HEK293T (cell line): ENCODE data around the gene MUC12.

Source experiments
- CTCF ChIA-PET: fragments of 350-600 bp; formaldehyde crosslinking; extraction: SDS; loops from one replicate; lab custom pipeline; 2021; ENCODE audit warnings: antibody characterized with exemption, inconsistent platforms; lab: Yijun Ruan, JAX
- POLR2A ChIA-PET: fragments of 350-600 bp; formaldehyde crosslinking; extraction: SDS; loops from one replicate; lab custom pipeline; 2020; ENCODE audit warnings: antibody characterized with exemption, inconsistent platforms; lab: Yijun Ruan, JAX
- DNase-seq: peaks from one replicate; pipeline ENCODE4 v3.0.0; 2012; ENCODE audit warnings: mixed read lengths; ENCODE audit errors: extremely low spot score
- ARNT ChIP-seq: fragments of 450-650 bp; IDR thresholded peaks from 2 replicates; pipeline ENCODE4 v1.6.1; 2017; ENCODE audit warnings: mild to moderate bottlenecking
- BHLHE40 ChIP-seq: fragments of 450-650 bp; IDR thresholded peaks from 2 replicates; pipeline ENCODE4 v1.6.1; 2016; ENCODE audit warnings: mild to moderate bottlenecking, moderate library complexity, borderline replicate concordance
- CTBP1 ChIP-seq: fragments of 450-650 bp; IDR thresholded peaks from 2 replicates; pipeline ENCODE4 v1.6.1; 2016; ENCODE audit warnings: borderline replicate concordance
- ELF4 ChIP-seq: fragments of 450-650 bp; IDR thresholded peaks from 2 replicates; pipeline ENCODE4 v1.6.1; 2017; ENCODE audit warnings: antibody characterized with exemption
- FOXA1 ChIP-seq: fragments of 450-650 bp; IDR thresholded peaks from 2 replicates; pipeline ENCODE4 v1.6.1; 2016; ENCODE audit warnings: mild to moderate bottlenecking
- FOXK2 ChIP-seq: fragments of 450-650 bp; IDR thresholded peaks from 2 replicates; pipeline ENCODE4 v1.6.1; 2016; ENCODE audit warnings: mild to moderate bottlenecking
- FOXM1 ChIP-seq: fragments of 450-650 bp; IDR thresholded peaks from 2 replicates; pipeline ENCODE4 v1.6.1; 2017; ENCODE audit warnings: mild to moderate bottlenecking, borderline replicate concordance
- HDGF ChIP-seq: fragments of 450-650 bp; IDR thresholded peaks from 2 replicates; pipeline ENCODE4 v1.6.1; 2017; ENCODE audit warnings: antibody characterized with exemption, borderline replicate concordance
- L3MBTL2 ChIP-seq: fragments of 450-650 bp; conservative IDR thresholded peaks from 2 replicates; pipeline ENCODE4 v1.6.1; 2016; ENCODE audit warnings: mild to moderate bottlenecking
- LEF1 ChIP-seq: fragments of 450-650 bp; IDR thresholded peaks from 2 replicates; pipeline ENCODE4 v1.6.1; 2017; ENCODE audit warnings: mild to moderate bottlenecking, borderline replicate concordance
- NFRKB ChIP-seq: fragments of 450-650 bp; IDR thresholded peaks from 2 replicates; pipeline ENCODE4 v1.6.1; 2016; ENCODE audit warnings: mild to moderate bottlenecking, moderate library complexity
- PKNOX1 ChIP-seq: fragments of 450-650 bp; IDR thresholded peaks from 2 replicates; pipeline ENCODE4 v1.6.1; 2016
- SP1 ChIP-seq: fragments of 450-650 bp; IDR thresholded peaks from 2 replicates; pipeline ENCODE4 v1.6.1; 2017
- SUZ12 ChIP-seq: fragments of 450-650 bp; IDR thresholded peaks from 2 replicates; pipeline ENCODE4 v1.6.1; 2016; ENCODE audit warnings: mild to moderate bottlenecking
- TARDBP ChIP-seq: fragments of 450-650 bp; IDR thresholded peaks from 2 replicates; pipeline ENCODE4 v1.6.1; 2016
- ZNF384 ChIP-seq: fragments of 450-650 bp; IDR thresholded peaks from 2 replicates; pipeline ENCODE4 v1.6.1; 2016

The MUC12 gene

GRCh38 chr7:100966542-100967291 lies 2.6 kb upstream of the MUC12 start:
- no peak for DNase-seq
- ChIA-PET CTCF (interaction anchor here (0.7 to 1.3 kb wide), 3 partner anchors 8 to 87 kb away, joined by 3 to 4 read pairs (median 4); no protein-coding TSS in a partner anchor), POLR2A (no interaction called here)
- TF ChIP-seq L3MBTL2 (no peak), FOXM1 (no peak), ELF4 (no peak), ARNT (no peak)

DNA sequence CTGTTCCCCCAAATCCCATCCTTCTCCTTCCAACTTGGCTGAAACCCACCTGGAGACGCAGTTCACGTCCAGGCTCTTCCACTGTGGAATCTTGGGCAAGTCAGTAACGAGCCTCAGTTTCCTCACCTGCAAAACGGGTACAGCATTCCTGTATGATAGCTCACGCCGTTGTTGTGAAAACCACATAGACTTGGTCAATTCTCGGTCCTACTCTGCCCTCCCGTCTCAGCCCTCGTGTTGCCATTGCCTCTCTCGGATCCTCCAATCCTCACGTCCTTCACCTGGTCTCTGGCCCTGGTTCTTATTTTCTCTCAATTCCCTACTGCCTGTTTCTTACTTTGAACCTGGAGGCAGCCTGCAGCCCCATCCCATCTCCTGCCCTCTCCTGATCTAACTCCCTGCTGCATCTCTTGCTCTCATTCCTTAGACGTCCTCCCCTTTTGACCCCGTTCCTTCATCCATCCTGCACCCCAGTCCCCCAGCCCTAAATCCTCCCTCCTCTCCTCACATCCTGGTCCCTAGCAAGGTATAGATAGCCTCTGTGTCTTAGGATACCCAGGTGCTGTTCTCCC lies 2.0 kb upstream of the MUC12 start:
- TF ChIP-seq LEF1 = no peak
- TF ChIP-seq FOXA1 = no peak
- no peak for TF ChIP-seq HDGF
- no peak for TF ChIP-seq CTBP1
- TF ChIP-seq PKNOX1 = no peak
- TF ChIP-seq ELF4 = no peak
- no peak for TF ChIP-seq L3MBTL2
- no peak for TF ChIP-seq SP1
- no peak for TF ChIP-seq FOXM1
- no peak for TF ChIP-seq SUZ12
- TF ChIP-seq NFRKB = no peak
- TF ChIP-seq TARDBP = no peak
- ChIA-PET POLR2A (no interaction called here), CTCF (interaction anchor here (0.6 to 0.7 kb wide), 2 partner anchors 13 to 242 kb away, joined by 4 read pairs; no protein-coding TSS in a partner anchor)
- DNase-seq = no peak

- ChIA-PET POLR2A (no interaction called here), CTCF (interaction anchor here (0.6 to 0.7 kb wide), 2 partner anchors 12 to 242 kb away, joined by 4 read pairs; no protein-coding TSS in a partner anchor)
- TF ChIP-seq HDGF = no peak
- TF ChIP-seq TARDBP = no peak
- no peak for TF ChIP-seq BHLHE40
- TF ChIP-seq FOXK2 = no peak
- DNase-seq = no peak
These were observed 1.3 kb upstream of the MUC12 start for GRCh38 chr7:100968031-100968430.

GRCh38 chr7:100968650-100969049 lies 715 bp upstream of the MUC12 start:
- DNase-seq = no peak
- ChIA-PET POLR2A (no interaction called here), CTCF (no interaction called here)
- TF ChIP-seq ARNT = no peak
- TF ChIP-seq CTBP1 = no peak
- no peak for TF ChIP-seq ZNF384
- no peak for TF ChIP-seq FOXA1
- no peak for TF ChIP-seq FOXK2
- no peak for TF ChIP-seq PKNOX1
- TF ChIP-seq SP1 = no peak
- no peak for TF ChIP-seq TARDBP
- TF ChIP-seq BHLHE40 = no peak
- TF ChIP-seq ELF4 = no peak
- TF ChIP-seq L3MBTL2 = no peak
- TF ChIP-seq LEF1 = no peak
- TF ChIP-seq NFRKB = no peak
- TF ChIP-seq FOXM1 = no peak
- no peak for TF ChIP-seq HDGF

DNA sequence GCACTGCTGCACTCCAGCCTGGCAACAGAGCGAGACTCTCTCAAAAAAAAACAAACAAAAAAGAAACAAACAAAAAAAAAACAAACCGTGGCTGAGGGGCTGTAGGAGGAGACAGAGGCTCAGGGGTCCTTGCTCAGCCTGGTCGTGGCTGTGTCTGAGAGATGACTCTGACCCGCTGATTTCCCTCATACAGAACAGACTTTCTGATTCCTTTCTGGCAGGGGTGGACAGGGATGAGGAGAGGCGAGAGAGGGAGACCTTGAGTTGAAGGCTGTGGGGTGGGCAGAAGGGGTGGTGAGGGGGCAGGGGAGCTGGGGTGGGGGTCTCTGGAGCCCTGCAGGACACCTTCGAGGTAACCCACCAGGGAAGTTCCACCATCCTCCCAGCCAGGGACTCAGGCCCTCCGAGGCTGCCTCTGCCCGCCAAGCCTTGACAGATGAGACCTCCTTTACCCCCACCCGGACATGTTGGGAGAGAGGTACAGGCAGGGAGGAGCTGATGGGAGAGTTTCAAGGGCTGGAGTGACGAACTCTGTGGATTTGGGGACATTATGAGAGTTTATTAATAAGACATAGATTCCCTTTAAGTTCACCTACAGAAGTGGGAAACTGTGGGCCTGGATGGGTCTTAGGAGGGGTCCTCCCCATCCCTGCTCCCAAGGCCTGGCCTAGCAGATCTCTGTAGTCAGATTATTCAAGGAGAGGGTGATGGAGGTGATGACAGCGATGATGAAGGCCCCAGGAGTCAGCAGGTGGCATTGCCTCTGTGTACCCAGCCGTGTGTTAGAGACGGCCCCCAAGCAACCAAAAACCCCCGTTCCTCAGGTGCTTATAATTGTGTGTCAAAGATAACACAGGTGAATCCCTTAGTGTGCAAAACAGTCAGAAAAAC lies 2.0 kb downstream of the MUC12 start:
- DNase-seq = no peak
- ChIA-PET CTCF (interaction anchor here (0.6 kb wide), 1 partner anchor 43 kb away, joined by 5 read pairs; no protein-coding TSS in a partner anchor), POLR2A (no interaction called here)
- TF ChIP-seq CTBP1 (no peak), L3MBTL2 (no peak), BHLHE40 (no peak)

DNA sequence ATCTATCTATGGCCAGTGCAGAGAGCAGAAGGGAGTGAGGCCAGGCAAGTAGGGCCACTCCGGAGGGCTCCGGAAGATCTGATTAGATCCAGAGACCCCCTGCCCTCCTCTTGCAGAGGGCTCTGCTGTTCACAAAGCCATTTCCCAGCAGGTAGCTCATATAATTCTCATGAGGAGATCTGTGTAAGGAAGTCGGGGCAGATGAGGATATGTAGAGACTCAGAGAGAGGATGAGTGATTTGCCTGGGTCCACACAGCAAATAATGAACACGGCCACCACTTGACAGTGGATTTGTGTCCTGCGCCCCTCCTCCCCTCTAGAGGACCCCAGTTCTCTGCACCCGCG lies 2.6 kb downstream of the MUC12 start:
- DNase-seq = no peak
- ChIA-PET POLR2A (no interaction called here), CTCF (interaction anchor here (0.6 kb wide), 1 partner anchor 43 kb away, joined by 5 read pairs; no protein-coding TSS in a partner anchor)
- TF ChIP-seq ELF4 (no peak), CTBP1 (no peak), TARDBP (no peak), ARNT (no peak), SP1 (no peak), NFRKB (no peak), SUZ12 (no peak), FOXA1 (no peak), L3MBTL2 (no peak), LEF1 (no peak), FOXK2 (no peak), FOXM1 (no peak), BHLHE40 (no peak), PKNOX1 (no peak), HDGF (no peak), ZNF384 (no peak)
